ENCODE data around the gene NHERF2.

DNA sequence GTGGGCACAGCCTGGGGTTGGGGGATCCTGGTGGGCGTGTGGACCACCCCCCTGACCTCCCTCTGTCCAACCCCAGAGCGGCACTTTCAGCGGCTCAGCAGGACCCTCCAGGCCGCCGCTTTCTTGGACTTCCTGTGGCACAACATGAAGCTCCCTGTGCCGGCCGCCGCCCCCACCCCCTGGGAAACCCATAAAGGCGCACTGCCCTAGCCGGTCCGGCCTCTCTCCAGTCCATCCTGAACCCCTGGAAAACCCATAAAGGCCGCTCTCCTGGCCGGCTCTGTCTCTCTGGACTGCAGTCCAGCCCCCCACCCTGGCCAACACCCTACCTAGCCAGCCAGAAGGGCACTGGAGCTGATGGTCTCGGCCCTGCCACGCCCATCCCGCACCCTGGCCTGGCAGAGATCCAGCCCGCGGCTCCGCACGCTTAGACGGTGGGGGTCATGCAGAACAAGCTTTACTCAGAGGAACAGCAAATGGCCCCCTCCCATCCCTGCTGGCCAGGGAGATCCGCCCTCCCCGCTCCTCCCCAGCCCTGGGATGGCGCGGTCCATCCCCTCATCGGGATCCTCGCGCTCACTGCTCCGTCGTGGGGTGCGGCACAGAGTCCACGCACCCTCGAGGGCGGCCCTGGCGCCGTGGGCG lies 48.1 kb upstream of the NHERF2 start:
- TF ChIP-seq, protein P1, sequence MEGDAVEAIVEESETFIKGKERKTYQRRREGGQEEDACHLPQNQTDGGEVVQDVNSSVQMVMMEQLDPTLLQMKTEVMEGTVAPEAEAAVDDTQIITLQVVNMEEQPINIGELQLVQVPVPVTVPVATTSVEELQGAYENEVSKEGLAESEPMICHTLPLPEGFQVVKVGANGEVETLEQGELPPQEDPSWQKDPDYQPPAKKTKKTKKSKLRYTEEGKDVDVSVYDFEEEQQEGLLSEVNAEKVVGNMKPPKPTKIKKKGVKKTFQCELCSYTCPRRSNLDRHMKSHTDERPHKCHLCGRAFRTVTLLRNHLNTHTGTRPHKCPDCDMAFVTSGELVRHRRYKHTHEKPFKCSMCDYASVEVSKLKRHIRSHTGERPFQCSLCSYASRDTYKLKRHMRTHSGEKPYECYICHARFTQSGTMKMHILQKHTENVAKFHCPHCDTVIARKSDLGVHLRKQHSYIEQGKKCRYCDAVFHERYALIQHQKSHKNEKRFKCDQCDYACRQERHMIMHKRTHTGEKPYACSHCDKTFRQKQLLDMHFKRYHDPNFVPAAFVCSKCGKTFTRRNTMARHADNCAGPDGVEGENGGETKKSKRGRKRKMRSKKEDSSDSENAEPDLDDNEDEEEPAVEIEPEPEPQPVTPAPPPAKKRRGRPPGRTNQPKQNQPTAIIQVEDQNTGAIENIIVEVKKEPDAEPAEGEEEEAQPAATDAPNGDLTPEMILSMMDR (conservative IDR thresholded peaks at IDR 0.05; ENCODE audit: low read length): no peak
- TF ChIP-seq EZH2phosphoT487 (IDR thresholded peaks at IDR 0.05; ENCODE audit: borderline replicate concordance): no peak

Measured in Loucy (cell line).